ENCODE measurements around the gene COMMD7.

Gene COMMD7

DNA sequence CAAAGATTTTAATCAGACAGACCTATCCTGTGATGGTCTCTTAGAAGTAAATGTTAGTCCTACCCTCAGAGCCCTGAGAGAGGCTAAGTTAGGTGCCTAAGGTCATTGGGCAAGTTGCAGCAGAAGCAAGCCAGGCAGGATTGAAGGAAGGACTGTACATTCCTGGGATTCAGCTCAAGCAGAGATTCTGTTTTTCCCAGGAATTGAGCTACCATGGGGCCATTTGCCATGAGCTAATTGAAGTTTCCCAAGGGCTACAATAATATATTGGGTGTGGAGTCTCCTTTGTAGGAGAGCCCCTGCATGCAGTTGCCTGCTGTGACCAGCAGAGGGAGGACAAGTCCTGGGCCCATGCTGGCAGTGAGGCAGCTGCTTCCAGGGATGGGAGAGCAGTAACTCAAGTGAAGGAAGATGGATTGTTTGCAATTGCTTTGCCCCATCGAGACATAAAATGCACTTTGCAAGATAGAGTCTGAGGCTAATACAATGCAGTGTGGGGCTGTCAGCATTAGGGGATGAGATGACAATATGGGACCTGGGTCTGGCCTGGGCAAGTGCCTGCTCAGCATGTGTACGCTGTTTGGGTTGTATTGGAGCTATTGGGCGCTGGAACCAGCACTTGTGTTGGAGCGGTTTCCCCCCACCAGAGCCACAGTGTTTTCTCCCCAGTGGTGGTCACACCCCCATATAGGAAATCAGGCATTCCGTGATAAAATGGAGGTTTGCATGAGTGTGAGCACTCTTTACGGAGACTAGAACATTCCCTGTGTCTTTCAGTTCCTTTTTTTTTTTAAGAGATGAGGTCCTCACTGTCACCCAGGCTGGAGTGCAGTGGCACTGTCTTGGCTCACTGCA, 46.9 kb upstream of the COMMD7 start:
- peak overlapping the region; percentile 11; the same call in 1 of the 2 replicates for H3K27ac ChIP-seq
- H3K79me2 ChIP-seq (ENCODE audit: insufficient read depth, low read depth) = no peaks in the 10 kb centered on the region
- H2AFZ ChIP-seq (ENCODE audit: low read depth) = no peak overlapping the region
- TF ChIP-seq, protein P1, sequence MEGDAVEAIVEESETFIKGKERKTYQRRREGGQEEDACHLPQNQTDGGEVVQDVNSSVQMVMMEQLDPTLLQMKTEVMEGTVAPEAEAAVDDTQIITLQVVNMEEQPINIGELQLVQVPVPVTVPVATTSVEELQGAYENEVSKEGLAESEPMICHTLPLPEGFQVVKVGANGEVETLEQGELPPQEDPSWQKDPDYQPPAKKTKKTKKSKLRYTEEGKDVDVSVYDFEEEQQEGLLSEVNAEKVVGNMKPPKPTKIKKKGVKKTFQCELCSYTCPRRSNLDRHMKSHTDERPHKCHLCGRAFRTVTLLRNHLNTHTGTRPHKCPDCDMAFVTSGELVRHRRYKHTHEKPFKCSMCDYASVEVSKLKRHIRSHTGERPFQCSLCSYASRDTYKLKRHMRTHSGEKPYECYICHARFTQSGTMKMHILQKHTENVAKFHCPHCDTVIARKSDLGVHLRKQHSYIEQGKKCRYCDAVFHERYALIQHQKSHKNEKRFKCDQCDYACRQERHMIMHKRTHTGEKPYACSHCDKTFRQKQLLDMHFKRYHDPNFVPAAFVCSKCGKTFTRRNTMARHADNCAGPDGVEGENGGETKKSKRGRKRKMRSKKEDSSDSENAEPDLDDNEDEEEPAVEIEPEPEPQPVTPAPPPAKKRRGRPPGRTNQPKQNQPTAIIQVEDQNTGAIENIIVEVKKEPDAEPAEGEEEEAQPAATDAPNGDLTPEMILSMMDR (conservative IDR thresholded peaks at IDR 0.05; ENCODE audit: low read depth, low read length) = peak; percentile 99
- H3K9ac ChIP-seq = no peak overlapping the region
- H3K27me3 ChIP-seq (ENCODE audit: insufficient read depth, low read depth) = no peaks in the 10 kb centered on the region
- no peak overlapping the region for H3K4me3 ChIP-seq (IDR thresholded peaks at IDR 0.05; ENCODE audit: insufficient read depth, low read depth, low read length)
- H4K20me1 ChIP-seq (ENCODE audit: insufficient read depth) = no peaks in the 10 kb centered on the region
- peaks cover 64% of the 10 kb centered on the region for H3K4me1 ChIP-seq (ENCODE audit: low read depth, poor library complexity, severe bottlenecking)
- no peak overlapping the region; the same call in 1 of the 2 replicates for H3K4me2 ChIP-seq
- peaks cover 4% of the 10 kb centered on the region; the same call in 1 of the 2 replicates for H3K36me3 ChIP-seq (ENCODE audit: insufficient read depth)

DNA sequence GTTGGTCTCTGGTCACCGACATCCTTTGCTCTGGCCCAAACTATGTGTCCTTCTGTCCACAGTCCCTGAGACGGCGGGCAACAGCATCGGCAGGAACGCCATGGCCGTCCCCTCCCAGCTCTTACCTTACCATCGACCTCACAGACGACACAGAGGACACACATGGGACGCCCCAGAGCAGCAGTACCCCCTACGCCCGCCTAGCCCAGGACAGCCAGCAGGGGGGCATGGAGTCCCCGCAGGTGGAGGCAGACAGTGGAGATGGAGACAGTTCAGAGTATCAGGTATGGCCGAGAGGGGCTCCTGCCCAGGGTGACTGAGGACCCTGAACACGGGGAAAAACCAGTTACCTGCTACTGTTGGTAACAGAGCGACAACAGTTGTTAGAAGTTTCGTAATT, 43.9 kb upstream of the COMMD7 start:
- H3K27me3 ChIP-seq (ENCODE audit: insufficient read depth, low read depth) = no peaks in the 10 kb centered on the region
- peaks cover 4% of the 10 kb centered on the region; the same call in 1 of the 2 replicates for H3K79me2 ChIP-seq (ENCODE audit: insufficient read depth, low read depth)
- TF ChIP-seq, protein P1 (conservative IDR thresholded peaks at IDR 0.05; ENCODE audit: low read depth, low read length) = no peak
- peaks cover 48% of the 10 kb centered on the region for H3K4me1 ChIP-seq (ENCODE audit: low read depth, poor library complexity, severe bottlenecking)
- no peaks in the 10 kb centered on the region for H4K20me1 ChIP-seq (ENCODE audit: insufficient read depth)
- no peak overlapping the region for H3K9ac ChIP-seq
- H2AFZ ChIP-seq (ENCODE audit: low read depth) = no peak overlapping the region
- no peak overlapping the region for H3K4me3 ChIP-seq (IDR thresholded peaks at IDR 0.05; ENCODE audit: insufficient read depth, low read depth, low read length)
- H3K36me3 ChIP-seq (ENCODE audit: insufficient read depth) = peaks cover 7% of the 10 kb centered on the region; the same call in 1 of the 2 replicates
- H3K27ac ChIP-seq = no peak overlapping the region
- no peak overlapping the region for H3K4me2 ChIP-seq

DNA sequence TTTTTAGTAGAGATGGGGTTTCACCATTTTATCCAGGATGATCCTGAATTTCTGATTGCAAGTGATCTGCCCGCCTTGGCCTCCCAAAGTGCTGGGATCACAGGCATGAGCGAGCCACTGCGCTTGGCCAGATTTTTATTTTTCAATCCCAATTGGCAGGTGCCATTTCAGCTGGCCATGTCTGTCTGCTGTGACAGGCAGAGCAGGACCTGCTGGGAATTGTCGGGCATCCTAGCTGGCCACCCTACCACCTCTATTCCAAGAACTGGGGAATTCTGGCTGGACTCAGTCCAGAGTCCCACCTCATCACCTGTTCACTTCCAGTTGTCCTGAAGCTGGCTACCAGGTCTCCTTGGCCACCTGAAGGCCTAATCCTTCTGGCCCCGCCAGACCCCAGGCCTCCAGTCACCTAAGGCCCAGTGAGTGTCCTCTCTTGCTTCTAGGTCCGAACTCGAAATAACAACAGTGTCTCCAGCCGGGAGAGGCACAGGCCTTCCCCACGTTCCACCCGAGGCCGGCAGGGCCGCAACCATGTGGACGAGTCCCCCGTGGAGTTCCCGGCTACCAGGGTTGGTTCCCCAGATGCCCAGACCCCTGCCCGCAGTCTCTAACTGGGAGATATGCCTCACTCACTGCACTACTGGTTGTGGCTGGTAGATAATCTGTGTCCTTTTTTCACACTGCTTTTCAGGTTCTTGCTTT, 42.9 kb upstream of the COMMD7 start:
- H3K4me2 ChIP-seq = no peak overlapping the region
- no peak overlapping the region for H2AFZ ChIP-seq (ENCODE audit: low read depth)
- TF ChIP-seq, protein P1 (conservative IDR thresholded peaks at IDR 0.05; ENCODE audit: low read depth, low read length) = no peak
- no peaks in the 10 kb centered on the region for H4K20me1 ChIP-seq (ENCODE audit: insufficient read depth)
- H3K9ac ChIP-seq = no peak overlapping the region
- peaks cover 4% of the 10 kb centered on the region; the same call in 1 of the 2 replicates for H3K79me2 ChIP-seq (ENCODE audit: insufficient read depth, low read depth)
- no peak overlapping the region for H3K27ac ChIP-seq
- H3K27me3 ChIP-seq (ENCODE audit: insufficient read depth, low read depth) = no peaks in the 10 kb centered on the region
- H3K4me1 ChIP-seq (ENCODE audit: low read depth, poor library complexity, severe bottlenecking) = peaks cover 44% of the 10 kb centered on the region
- H3K4me3 ChIP-seq (IDR thresholded peaks at IDR 0.05; ENCODE audit: insufficient read depth, low read depth, low read length) = no peak overlapping the region
- H3K36me3 ChIP-seq (ENCODE audit: insufficient read depth) = peaks cover 7% of the 10 kb centered on the region; the same call in 1 of the 2 replicates

DNA sequence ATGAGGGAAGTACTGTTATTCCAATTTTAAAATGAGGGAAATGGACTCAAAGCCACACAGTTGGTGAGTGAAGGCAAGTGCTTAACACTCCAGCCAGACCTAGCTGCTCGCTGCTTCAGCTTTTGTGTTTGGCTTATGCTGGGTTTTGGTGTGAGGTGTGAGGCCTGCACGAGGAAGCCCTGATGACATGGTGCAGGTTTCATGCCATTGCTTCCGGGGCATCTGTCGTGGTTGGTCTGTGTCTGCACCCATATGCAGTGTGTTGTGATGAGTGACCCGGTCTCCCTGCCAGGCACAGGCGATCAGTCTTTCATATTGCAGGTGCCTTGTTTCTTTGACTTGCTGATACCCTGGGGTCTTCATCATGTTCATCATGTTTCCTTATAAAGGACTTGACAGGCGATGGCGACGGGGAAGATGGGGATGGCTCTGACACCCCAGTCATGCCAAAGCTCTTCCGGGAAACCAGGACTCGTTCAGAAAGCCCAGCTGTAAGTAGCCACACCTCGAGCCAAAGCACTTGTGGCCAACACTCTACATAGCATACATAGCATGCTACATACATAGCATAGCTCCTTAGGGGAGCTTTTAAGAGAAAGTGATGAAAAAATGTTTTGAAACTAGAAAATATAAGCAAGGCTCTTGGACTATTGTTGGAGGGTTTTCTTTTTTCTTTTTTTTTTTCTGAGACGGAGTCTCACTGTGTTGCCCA, 41.3 kb upstream of the COMMD7 start:
- Histone ChIP-seq H3K4me3 (IDR thresholded peaks at IDR 0.05; ENCODE audit: insufficient read depth, low read depth, low read length) (no peak overlapping the region), H3K9ac (no peak overlapping the region), H3K27me3 (ENCODE audit: insufficient read depth, low read depth) (no peaks in the 10 kb centered on the region), H3K27ac (no peak overlapping the region), H2AFZ (ENCODE audit: low read depth) (no peak overlapping the region), H3K79me2 (ENCODE audit: insufficient read depth, low read depth) (peaks cover 4% of the 10 kb centered on the region; the same call in 1 of the 2 replicates), H3K4me2 (no peak overlapping the region), H4K20me1 (ENCODE audit: insufficient read depth) (no peaks in the 10 kb centered on the region), H3K4me1 (ENCODE audit: low read depth, poor library complexity, severe bottlenecking) (peaks cover 28% of the 10 kb centered on the region), H3K36me3 (ENCODE audit: insufficient read depth) (peaks cover 7% of the 10 kb centered on the region; the same call in 1 of the 2 replicates)
- TF ChIP-seq, protein P1 (conservative IDR thresholded peaks at IDR 0.05; ENCODE audit: low read depth, low read length) = no peak

All from KMS-11 (cell line).